Measurements from ENCODE around the gene KIAA0232. TPM values are rescaled to one million over a fixed set of nuclear protein-coding genes. Genes with fewer than 3 reads are reported as not detected.

Gene KIAA0232, protein sequence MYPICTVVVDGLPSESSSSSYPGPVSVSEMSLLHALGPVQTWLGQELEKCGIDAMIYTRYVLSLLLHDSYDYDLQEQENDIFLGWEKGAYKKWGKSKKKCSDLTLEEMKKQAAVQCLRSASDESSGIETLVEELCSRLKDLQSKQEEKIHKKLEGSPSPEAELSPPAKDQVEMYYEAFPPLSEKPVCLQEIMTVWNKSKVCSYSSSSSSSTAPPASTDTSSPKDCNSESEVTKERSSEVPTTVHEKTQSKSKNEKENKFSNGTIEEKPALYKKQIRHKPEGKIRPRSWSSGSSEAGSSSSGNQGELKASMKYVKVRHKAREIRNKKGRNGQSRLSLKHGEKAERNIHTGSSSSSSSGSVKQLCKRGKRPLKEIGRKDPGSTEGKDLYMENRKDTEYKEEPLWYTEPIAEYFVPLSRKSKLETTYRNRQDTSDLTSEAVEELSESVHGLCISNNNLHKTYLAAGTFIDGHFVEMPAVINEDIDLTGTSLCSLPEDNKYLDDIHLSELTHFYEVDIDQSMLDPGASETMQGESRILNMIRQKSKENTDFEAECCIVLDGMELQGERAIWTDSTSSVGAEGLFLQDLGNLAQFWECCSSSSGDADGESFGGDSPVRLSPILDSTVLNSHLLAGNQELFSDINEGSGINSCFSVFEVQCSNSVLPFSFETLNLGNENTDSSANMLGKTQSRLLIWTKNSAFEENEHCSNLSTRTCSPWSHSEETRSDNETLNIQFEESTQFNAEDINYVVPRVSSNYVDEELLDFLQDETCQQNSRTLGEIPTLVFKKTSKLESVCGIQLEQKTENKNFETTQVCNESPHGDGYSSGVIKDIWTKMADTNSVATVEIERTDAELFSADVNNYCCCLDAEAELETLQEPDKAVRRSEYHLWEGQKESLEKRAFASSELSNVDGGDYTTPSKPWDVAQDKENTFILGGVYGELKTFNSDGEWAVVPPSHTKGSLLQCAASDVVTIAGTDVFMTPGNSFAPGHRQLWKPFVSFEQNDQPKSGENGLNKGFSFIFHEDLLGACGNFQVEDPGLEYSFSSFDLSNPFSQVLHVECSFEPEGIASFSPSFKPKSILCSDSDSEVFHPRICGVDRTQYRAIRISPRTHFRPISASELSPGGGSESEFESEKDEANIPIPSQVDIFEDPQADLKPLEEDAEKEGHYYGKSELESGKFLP (N-terminal part only)
- total RNA-seq: 10 to 100 TPM; 64.2 to 67.0 (median 66.6) TPM
- 21.8 TPM for polyA plus RNA-seq
- long read RNA-seq, donor 1, full-length matches to known transcripts: 4 of 50 reads
- long read RNA-seq, donor 1, partial matches to known transcripts: 42 of 50 reads
- long read RNA-seq, donor 1, other reads (novel, unspliced or antisense): 4 of 50 reads
- long read RNA-seq, donor 2, full-length matches to known transcripts: 1 of 16 reads
- long read RNA-seq, donor 2, partial matches to known transcripts: 6 of 16 reads
- long read RNA-seq, donor 2, other reads (novel, unspliced or antisense): 9 of 16 reads
- long read RNA-seq, donor 3, full-length matches to known transcripts: 1 of 51 reads
- long read RNA-seq, donor 3, partial matches to known transcripts: 47 of 51 reads
- long read RNA-seq, donor 3, other reads (novel, unspliced or antisense): 3 of 51 reads
- long read RNA-seq, donor 4, full-length matches to known transcripts: 1 of 10 reads
- long read RNA-seq, donor 4, partial matches to known transcripts: 5 of 10 reads
- long read RNA-seq, donor 4, other reads (novel, unspliced or antisense): 4 of 10 reads

DNA sequence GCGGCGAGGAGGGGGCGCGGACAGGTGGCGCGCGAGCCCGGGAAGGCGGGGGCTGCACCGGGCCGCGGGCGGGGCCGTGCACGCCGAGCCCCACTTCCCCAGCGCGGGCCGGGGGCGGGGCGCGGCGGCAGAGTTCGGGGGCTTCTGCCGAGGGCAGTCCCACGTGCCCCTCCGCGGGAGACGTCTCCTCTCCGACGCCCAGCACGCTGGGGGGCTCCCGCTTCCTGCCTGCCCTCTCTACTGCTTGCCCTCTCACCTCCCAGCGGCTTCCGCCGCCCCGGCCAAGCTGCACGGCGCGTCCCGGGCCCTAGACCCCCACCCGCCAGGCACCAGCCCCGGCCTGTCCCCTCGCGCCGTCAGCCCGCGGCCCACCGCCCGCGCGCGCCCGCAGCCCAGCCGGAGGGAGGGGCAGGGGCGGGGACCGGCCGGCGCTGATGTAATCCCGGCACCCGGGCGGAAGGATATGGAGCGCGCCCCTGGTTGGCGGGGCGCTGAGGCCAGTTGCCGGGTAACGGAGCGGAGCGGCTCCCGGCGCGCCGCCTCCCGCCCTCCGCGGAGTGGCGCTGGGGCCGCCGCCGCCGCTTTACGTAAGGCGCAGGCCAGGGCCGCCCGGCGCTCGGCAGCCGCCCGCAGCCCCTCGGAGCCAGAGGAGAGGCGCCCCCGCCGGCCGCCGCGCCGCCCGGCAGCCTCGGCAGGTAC is at the start of gene KIAA0232:
Gene KIAA0232, plus strand, starts transcription at position 581 of the 699 bp plus-strand sequence. CDS start 41,727 bp downstream, outside the sequence.
- DNase-seq (peak; percentile 94 to 97 (median 97)), ATAC-seq (peak; percentile 85 to 89)
- Histone ChIP-seq H3K4me3 (ENCODE audit: low read length) (peak within 1 kb of the TSS; percentile 90), H3K27ac (ENCODE audit: low read length) (peak within 1 kb of the TSS; percentile 98), H3K9me3 (ENCODE audit: control insufficient read depth, low read length) (no peaks in the 10 kb centered on the region), H3K4me1 (ENCODE audit: control insufficient read depth, insufficient read depth, low read length) (peaks cover 2% of the 10 kb centered on the region), H3K27me3 (ENCODE audit: control insufficient read depth, insufficient read depth) (no peaks in the 10 kb centered on the region)
- intact Hi-C loops (cut with DNase I): loop anchor here in 3 of 4 donors (5.0 to 10.0 kb wide), 3 partner anchors 57 to 93 kb away; partner anchors contain the start of gene BLOC1S4 (in 1 of the 3)
- WGBS: under 1% methylated on average over 100 of the region's 100 CpGs

DNA sequence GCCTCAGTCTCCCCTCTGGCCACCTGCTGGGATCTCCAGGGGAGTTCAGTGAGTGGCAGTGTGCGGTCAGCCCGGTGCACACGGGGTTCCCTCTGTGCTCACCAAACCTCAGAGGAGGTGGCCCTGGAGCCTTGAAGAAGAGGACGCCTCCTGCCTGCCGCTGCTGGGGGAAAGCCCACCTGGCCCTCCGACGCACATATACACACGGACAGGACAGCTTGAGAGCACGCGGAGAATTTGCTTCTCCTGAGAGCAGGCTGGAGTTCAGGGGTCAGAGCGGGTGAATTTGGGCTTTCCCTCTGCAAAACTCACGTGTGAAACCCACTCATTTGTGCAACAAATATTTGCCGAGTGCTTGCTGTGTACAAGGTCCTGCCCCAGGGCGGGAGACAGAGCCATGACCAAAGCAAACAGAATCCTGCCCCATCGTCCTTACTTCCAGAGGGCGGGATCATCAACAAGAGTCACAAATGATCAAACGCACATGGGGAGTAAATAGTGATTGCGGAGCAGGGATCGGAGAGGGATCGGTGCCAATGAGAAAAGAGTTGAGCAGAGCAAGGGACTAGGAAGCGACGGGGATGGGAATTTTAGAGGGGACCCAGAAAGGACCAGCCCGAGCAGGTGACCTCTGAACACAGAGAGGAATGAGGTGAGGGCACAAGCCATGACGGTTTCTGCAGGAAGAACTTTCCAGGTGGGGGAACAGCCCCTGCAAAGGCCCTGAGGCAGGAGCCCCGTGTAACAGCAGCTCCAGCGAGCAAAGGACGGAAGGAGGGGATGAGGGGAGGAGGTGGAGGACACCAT is 49.0 kb upstream of the KIAA0232 start:
- 87% methylated on average over 27 of the region's 27 CpGs for WGBS
- intact Hi-C loops (cut with DNase I): no loop called here

DNA sequence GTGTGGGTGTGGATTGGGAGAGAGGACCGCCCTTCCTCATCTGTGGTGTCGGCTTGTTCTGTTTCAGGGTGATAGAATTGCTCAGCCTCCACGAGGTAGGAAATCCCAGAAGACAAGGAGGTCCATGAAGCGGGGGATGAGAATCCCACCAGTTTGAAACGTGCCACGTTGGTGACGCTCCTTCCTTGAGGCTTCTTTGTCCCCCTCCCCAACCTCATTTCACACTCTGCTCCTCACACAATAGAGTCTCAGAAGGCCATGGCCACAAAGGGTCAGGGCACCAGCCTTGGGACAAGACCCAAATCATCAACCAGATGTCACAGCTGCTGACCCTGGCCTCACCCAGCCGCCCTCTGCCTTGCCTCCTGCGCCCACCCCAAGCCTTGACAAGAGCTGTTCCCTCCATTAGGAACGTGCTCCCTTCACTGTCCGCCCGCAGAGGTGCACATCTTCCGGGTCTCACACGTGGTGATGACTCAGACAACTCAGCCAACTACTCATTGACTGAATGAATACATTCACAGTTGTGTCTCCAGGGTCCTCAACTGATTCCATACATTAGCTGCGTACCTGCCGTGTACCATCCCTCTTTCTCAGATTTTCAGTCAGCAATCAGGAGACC is 48.3 kb upstream of the KIAA0232 start:
- Histone ChIP-seq H3K27me3 (ENCODE audit: control insufficient read depth, insufficient read depth) (no peaks in the 10 kb centered on the region), H3K4me3 (ENCODE audit: low read length) (no peak overlapping the region), H3K4me1 (ENCODE audit: control insufficient read depth, insufficient read depth, low read length) (no peaks in the 10 kb centered on the region), H3K27ac (ENCODE audit: low read length) (no peak overlapping the region), H3K9me3 (ENCODE audit: control insufficient read depth, low read length) (no peaks in the 10 kb centered on the region)
- intact Hi-C loops (cut with DNase I): no loop called here
- ATAC-seq (no peak), DNase-seq (no peak)
- WGBS: 80% methylated on average over 16 of the region's 16 CpGs

More for the DNA sequence above, 49.0 kb upstream of the KIAA0232 start:
- ATAC-seq (peak in 1 of 2 donors; percentile 27), DNase-seq (no peak)
- Histone ChIP-seq H3K9me3 (ENCODE audit: control insufficient read depth, low read length) (no peaks in the 10 kb centered on the region), H3K27me3 (ENCODE audit: control insufficient read depth, insufficient read depth) (no peaks in the 10 kb centered on the region), H3K4me3 (ENCODE audit: low read length) (no peak overlapping the region), H3K4me1 (ENCODE audit: control insufficient read depth, insufficient read depth, low read length) (no peaks in the 10 kb centered on the region), H3K27ac (ENCODE audit: low read length) (no peak overlapping the region)

DNA sequence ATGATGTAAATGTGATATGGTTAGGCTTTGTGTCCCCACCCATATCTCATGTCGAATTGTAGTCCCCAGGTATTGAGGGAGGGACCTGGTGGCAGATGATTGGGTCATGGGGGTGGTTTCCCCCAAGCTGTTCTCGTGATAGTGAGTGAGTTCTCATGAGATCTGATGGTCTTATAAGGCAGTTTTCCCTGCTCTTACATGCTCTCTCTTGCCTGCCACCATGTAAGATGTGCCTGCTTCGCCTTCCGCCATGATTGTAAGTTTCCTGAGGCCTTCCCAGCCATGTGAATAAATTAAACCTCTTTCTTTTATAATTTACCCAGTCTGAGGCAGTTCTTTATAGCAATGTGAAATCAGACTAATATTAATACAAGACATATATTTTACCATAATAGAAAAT is 42.6 kb upstream of the KIAA0232 start:
- no peaks in the 10 kb centered on the region for H3K4me1 ChIP-seq (ENCODE audit: control insufficient read depth, insufficient read depth, low read length)
- no peak overlapping the region for H3K27ac ChIP-seq (ENCODE audit: low read length)
- H3K27me3 ChIP-seq (ENCODE audit: control insufficient read depth, insufficient read depth): no peaks in the 10 kb centered on the region
- intact Hi-C loops (cut with DNase I): no loop called here
- ATAC-seq: no peak
- 85% methylated on average over 4 of the region's 4 CpGs for WGBS
- no peaks in the 10 kb centered on the region for H3K9me3 ChIP-seq (ENCODE audit: control insufficient read depth, low read length)
- H3K4me3 ChIP-seq (ENCODE audit: low read length): no peak overlapping the region
- no peak for DNase-seq

DNA sequence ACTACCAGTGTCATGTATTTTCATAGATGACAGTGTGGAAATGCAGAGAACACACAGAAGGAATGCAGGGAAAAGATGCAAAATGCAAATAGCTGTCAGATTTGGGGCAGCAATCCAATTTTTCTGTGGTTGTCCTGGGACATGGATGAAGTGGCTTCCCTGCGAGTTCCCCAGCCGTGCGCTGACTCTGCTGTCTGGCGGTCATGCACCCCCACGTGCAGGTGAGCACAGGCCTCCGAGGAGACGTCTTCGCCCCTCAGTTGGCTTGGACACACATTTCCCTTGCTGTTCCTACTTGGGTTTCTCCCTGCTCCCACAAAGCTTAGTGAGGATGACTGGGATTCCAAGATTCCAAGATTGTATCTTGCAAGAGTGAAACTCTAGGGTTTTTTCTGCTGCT is 42.2 kb upstream of the KIAA0232 start:
- WGBS: 85% methylated on average over 8 of the region's 8 CpGs
- H3K4me3 ChIP-seq (ENCODE audit: low read length): no peak overlapping the region
- no peaks in the 10 kb centered on the region for H3K4me1 ChIP-seq (ENCODE audit: control insufficient read depth, insufficient read depth, low read length)
- intact Hi-C loops (cut with DNase I): no loop called here
- H3K9me3 ChIP-seq (ENCODE audit: control insufficient read depth, low read length): no peaks in the 10 kb centered on the region
- DNase-seq (no peak), ATAC-seq (no peak)
- no peak overlapping the region for H3K27ac ChIP-seq (ENCODE audit: low read length)
- no peaks in the 10 kb centered on the region for H3K27me3 ChIP-seq (ENCODE audit: control insufficient read depth, insufficient read depth)

DNA sequence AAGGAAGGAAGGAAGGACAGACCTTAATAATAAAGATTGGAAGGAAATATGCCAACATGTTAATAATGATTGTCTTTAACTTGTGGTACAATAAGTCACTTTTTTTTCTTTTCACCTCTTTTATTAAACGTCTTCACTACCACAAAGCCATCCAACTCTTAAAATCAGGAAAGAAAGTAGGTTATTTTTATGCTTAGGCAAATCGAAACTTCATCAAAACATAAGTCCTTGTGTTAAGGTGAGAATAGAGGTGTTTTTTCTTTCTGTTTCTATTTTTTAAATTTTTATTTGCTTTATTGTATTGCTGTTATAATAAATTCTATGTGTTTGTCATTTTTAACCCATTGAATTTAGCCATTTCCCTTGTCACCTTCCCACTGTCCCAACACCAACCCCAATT is 40.0 kb upstream of the KIAA0232 start:
- Histone ChIP-seq H3K27me3 (ENCODE audit: control insufficient read depth, insufficient read depth) (no peaks in the 10 kb centered on the region), H3K4me3 (ENCODE audit: low read length) (no peak overlapping the region), H3K9me3 (ENCODE audit: control insufficient read depth, low read length) (no peaks in the 10 kb centered on the region), H3K4me1 (ENCODE audit: control insufficient read depth, insufficient read depth, low read length) (peaks cover 6% of the 10 kb centered on the region), H3K27ac (ENCODE audit: low read length) (no peak overlapping the region)
- no peak for DNase-seq
- ATAC-seq: no peak
- intact Hi-C loops (cut with DNase I): no loop called here
- WGBS: 69% methylated on average over 2 of the region's 2 CpGs

DNA sequence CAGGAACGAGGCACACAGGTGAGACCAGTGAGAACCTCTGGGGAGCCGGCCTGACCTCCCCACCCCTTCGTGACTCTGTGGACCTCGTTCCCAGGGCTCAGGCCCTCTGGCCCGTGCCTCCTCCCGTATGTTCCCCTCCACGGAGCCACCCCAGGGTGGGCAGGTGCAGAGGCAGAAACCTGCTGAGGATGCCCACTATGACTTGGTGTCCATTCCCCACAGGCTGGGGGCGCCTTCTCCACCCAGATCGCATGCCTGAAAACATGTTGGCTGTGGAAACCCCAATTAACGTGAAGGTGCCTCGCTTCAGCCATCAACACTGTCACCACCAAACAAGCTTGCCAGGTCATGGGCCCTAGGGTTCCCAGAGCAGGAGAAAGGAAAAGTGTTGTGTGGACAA is 39.5 kb upstream of the KIAA0232 start:
- peaks cover 9% of the 10 kb centered on the region for H3K4me1 ChIP-seq (ENCODE audit: control insufficient read depth, insufficient read depth, low read length)
- H3K4me3 ChIP-seq (ENCODE audit: low read length): no peak overlapping the region
- no peaks in the 10 kb centered on the region for H3K27me3 ChIP-seq (ENCODE audit: control insufficient read depth, insufficient read depth)
- no peaks in the 10 kb centered on the region for H3K9me3 ChIP-seq (ENCODE audit: control insufficient read depth, low read length)
- intact Hi-C loops (cut with DNase I): no loop called here
- DNase-seq (no peak), ATAC-seq (no peak)
- H3K27ac ChIP-seq (ENCODE audit: low read length): no peak overlapping the region
- WGBS: 77% methylated on average over 11 of the region's 11 CpGs

DNA sequence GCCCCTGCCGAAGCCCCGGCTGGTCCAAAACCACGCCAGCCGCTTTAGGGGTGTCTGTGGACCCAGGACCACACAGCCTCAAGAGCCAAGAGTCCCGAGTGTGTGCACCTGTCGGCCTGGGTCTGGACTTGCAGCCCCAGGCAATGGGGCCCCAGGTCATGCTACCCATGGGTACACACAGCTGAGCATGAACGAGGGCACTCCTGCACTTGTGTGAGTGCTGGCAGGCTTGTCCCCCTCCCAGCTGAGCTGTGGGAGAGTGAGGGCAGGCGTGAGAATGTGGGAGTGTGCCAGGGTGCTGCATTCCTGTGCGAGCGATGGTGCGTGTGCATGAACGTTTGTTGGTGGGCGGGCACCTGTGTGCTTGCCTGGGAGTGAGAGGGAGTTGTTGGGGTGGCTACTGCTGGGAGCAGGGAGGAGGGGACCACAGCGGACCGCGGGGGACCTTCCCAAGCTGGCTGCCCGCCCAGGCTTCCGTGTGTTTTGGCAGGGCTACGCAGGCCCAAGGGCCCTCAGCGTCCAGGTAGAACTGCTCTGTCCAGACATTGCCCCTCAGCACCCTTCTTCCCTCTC is 35.7 kb upstream of the KIAA0232 start:
- H3K27ac ChIP-seq (ENCODE audit: low read length): peak overlapping the region; percentile 73
- no peaks in the 10 kb centered on the region for H3K9me3 ChIP-seq (ENCODE audit: control insufficient read depth, low read length)
- intact Hi-C loops (cut with DNase I): no loop called here
- H3K27me3 ChIP-seq (ENCODE audit: control insufficient read depth, insufficient read depth): no peaks in the 10 kb centered on the region
- 38% methylated on average over 20 of the region's 20 CpGs for WGBS
- no peak overlapping the region for H3K4me3 ChIP-seq (ENCODE audit: low read length)
- H3K4me1 ChIP-seq (ENCODE audit: control insufficient read depth, insufficient read depth, low read length): peaks cover 9% of the 10 kb centered on the region
- peak in 2 of 3 donors; percentile 83 for DNase-seq
- peak; percentile 40 to 67 for ATAC-seq

All from right cardiac atrium (tissue), 5 donors.